ENCODE results near the gene FAM168A. TPM values are rescaled to one million over a fixed set of nuclear protein-coding genes. Genes with fewer than 3 reads are reported as not detected.

The FAM168A gene
- polyA plus RNA-seq, 2 of the 4 experiments (the other 2 are of a cell fraction), result 15.3 to 19.2 TPM

- ATAC-seq (no peak), FAIRE-seq (no peak), DNase-seq (ENCODE audit: low read depth in 1 of 2, low spot score in 1 of 2) (no peak)
- H3K4me3 ChIP-seq, result no peak overlapping the region
- no peak overlapping the region for H3K4me2 ChIP-seq
- H3K4me1 ChIP-seq, result peaks cover 34% of the 10 kb centered on the region
- ChIA-PET CTCF (interaction anchor here (0.8 to 24.4 kb wide), 31 partner anchors 11 to 270 kb away, joined by 3 to 667 read pairs (median 6); partner anchors contain the start of genes ARHGEF17, PLEKHB1 and RELT), POLR2A (interaction anchor here (0.5 to 1.8 kb wide), 2 partner anchors 85 to 92 kb away, joined by 3 to 20 read pairs; no protein-coding TSS in a partner anchor)
- WGBS (ENCODE audit: missing lambda C conversion rate), result 99% methylated on average over 24 of the region's 31 CpGs
- TF ChIP-seq RARB (CRISPR knock-in tag; IDR thresholded peaks at IDR 0.05) (no peak), MYC (IDR thresholded peaks at IDR 0.05; ENCODE audit: borderline replicate concordance, low read length) (no peak), EP300 (IDR thresholded peaks at IDR 0.05) (no peak), NR3C1 (IDR thresholded peaks at IDR 0.05) (no peak), HOXA7 (CRISPR knock-in tag; IDR thresholded peaks at IDR 0.05) (no peak), JUNB (IDR thresholded peaks at IDR 0.05) (no peak), POLR2AphosphoS2 (conservative IDR thresholded peaks at IDR 0.05; ENCODE audit: low read length) (no peak)
- TF ChIP-seq, protein P1, sequence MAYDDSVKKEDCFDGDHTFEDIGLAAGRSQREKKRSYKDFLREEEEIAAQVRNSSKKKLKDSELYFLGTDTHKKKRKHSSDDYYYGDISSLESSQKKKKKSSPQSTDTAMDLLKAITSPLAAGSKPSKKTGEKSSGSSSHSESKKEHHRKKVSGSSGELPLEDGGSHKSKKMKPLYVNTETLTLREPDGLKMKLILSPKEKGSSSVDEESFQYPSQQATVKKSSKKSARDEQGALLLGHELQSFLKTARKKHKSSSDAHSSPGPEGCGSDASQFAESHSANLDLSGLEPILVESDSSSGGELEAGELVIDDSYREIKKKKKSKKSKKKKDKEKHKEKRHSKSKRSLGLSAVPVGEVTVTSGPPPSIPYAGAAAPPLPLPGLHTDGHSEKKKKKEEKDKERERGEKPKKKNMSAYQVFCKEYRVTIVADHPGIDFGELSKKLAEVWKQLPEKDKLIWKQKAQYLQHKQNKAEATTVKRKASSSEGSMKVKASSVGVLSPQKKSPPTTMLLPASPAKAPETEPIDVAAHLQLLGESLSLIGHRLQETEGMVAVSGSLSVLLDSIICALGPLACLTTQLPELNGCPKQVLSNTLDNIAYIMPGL (CRISPR knock-in tag; IDR thresholded peaks at IDR 0.05; ENCODE audit: borderline replicate concordance), result no peak
- H3K9me3 ChIP-seq, result no peaks in the 10 kb centered on the region
- H3K27ac ChIP-seq, result no peak overlapping the region
Measured at GRCh38 chr11:73392108-73393010, 205.6 kb downstream of the FAM168A start.

DNA sequence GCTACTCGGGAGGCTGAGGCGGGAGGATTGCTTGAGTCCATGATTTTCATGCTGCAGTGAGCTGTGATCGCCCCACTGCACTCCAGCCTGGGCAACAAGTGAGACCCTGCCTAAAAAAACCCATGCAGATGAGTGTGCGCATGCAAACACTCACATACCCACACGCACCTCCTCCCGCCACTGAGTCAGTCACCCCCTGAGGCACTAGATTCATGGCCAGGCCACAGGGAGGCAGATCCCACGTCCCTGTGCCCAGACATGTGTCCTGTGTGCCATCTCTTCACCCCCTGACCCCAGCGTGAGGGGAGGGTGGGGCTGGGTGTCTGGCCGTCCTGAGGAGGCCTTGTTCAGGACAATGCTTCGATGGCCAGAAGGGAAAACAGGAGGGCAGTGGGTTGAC is 206.2 kb downstream of the FAM168A start:
- no peaks in the 10 kb centered on the region for H3K9me3 ChIP-seq
- CTCF ChIA-PET, result interaction anchor here (0.9 to 24.4 kb wide), 5 partner anchors 11 to 269 kb away, joined by 3 to 667 read pairs (median 5); partner anchors contain the start of gene RELT
- WGBS (ENCODE audit: missing lambda C conversion rate), result 83% methylated on average over 10 of the region's 10 CpGs
- peaks cover 40% of the 10 kb centered on the region for H3K4me1 ChIP-seq
- no peak overlapping the region for H3K4me3 ChIP-seq
- TF ChIP-seq CEBPB (IDR thresholded peaks at IDR 0.05), result no peak
- TF ChIP-seq PBX3 (IDR thresholded peaks at IDR 0.05), result no peak
- TF ChIP-seq EHMT2 (IDR thresholded peaks at IDR 0.05; ENCODE audit: low read depth), result no peak
- TF ChIP-seq MAZ (IDR thresholded peaks at IDR 0.05; ENCODE audit: borderline replicate concordance, low read depth, low read length), result no peak
- TF ChIP-seq, protein P2, sequence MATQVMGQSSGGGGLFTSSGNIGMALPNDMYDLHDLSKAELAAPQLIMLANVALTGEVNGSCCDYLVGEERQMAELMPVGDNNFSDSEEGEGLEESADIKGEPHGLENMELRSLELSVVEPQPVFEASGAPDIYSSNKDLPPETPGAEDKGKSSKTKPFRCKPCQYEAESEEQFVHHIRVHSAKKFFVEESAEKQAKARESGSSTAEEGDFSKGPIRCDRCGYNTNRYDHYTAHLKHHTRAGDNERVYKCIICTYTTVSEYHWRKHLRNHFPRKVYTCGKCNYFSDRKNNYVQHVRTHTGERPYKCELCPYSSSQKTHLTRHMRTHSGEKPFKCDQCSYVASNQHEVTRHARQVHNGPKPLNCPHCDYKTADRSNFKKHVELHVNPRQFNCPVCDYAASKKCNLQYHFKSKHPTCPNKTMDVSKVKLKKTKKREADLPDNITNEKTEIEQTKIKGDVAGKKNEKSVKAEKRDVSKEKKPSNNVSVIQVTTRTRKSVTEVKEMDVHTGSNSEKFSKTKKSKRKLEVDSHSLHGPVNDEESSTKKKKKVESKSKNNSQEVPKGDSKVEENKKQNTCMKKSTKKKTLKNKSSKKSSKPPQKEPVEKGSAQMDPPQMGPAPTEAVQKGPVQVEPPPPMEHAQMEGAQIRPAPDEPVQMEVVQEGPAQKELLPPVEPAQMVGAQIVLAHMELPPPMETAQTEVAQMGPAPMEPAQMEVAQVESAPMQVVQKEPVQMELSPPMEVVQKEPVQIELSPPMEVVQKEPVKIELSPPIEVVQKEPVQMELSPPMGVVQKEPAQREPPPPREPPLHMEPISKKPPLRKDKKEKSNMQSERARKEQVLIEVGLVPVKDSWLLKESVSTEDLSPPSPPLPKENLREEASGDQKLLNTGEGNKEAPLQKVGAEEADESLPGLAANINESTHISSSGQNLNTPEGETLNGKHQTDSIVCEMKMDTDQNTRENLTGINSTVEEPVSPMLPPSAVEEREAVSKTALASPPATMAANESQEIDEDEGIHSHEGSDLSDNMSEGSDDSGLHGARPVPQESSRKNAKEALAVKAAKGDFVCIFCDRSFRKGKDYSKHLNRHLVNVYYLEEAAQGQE (IDR thresholded peaks at IDR 0.05), result no peak
- no peak for TF ChIP-seq TFCP2L1 (CRISPR knock-in tag; IDR thresholded peaks at IDR 0.05)
- no peak for TF ChIP-seq MAFK (IDR thresholded peaks at IDR 0.05; ENCODE audit: partially characterized antibody)
- TF ChIP-seq, protein P3, sequence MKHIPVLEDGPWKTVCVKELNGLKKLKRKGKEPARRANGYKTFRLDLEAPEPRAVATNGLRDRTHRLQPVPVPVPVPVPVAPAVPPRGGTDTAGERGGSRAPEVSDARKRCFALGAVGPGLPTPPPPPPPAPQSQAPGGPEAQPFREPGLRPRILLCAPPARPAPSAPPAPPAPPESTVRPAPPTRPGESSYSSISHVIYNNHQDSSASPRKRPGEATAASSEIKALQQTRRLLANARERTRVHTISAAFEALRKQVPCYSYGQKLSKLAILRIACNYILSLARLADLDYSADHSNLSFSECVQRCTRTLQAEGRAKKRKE (CRISPR knock-in tag; IDR thresholded peaks at IDR 0.05; ENCODE audit: low read depth), result no peak
- TF ChIP-seq, protein P4, sequence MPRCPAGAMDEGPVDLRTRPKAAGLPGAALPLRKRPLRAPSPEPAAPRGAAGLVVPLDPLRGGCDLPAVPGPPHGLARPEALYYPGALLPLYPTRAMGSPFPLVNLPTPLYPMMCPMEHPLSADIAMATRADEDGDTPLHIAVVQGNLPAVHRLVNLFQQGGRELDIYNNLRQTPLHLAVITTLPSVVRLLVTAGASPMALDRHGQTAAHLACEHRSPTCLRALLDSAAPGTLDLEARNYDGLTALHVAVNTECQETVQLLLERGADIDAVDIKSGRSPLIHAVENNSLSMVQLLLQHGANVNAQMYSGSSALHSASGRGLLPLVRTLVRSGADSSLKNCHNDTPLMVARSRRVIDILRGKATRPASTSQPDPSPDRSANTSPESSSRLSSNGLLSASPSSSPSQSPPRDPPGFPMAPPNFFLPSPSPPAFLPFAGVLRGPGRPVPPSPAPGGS (IDR thresholded peaks at IDR 0.05), result no peak
- no peak for TF ChIP-seq RARB (CRISPR knock-in tag; IDR thresholded peaks at IDR 0.05)
- H3K27ac ChIP-seq, result no peak overlapping the region
- POLR2A ChIA-PET, result no interaction called here
- H3K4me2 ChIP-seq, result no peak overlapping the region
- DNase-seq (ENCODE audit: low read depth in 1 of 2, low spot score in 1 of 2), result no peak
- FAIRE-seq, result no peak
- no peak for ATAC-seq

All from A549 (cell line).